Ascending aorta (tissue), 2 donors: Measurements from ENCODE around the gene RBP5. TPM values are rescaled to one million over a fixed set of nuclear protein-coding genes. Genes with fewer than 3 reads are reported as not detected.

Experiments used
- DNase-seq, 2 donors: peaks; one replicate each; pipeline ENCODE4 v3.0.0-alpha.2; 2019; ENCODE audit warnings: low spot score in 2 of 2
- H3K27ac ChIP-seq, 2 donors: fragments of 200-600 bp; sonication (generic); one replicate each; pipeline ENCODE4 v1.5.1; 2016 to 2017; ENCODE audit warnings: mild to moderate bottlenecking in 1 of 2
- H3K27me3 ChIP-seq: fragments of 200-600 bp; sonication (generic); one replicate; pipeline ENCODE4 v1.5.1; 2017
- H3K36me3 ChIP-seq, 2 donors: fragments of 200-600 bp; sonication (generic); one replicate each; pipeline ENCODE4 v1.5.1; 2016
- H3K4me1 ChIP-seq, 2 donors: fragments of 200-600 bp; sonication (generic); one replicate each; pipeline ENCODE4 v1.5.1; 2016 to 2017; ENCODE audit warnings: mild to moderate bottlenecking in 1 of 2
- H3K4me3 ChIP-seq, 2 donors: fragments of 200-600 bp; sonication (generic); one replicate each; pipeline ENCODE4 v1.5.1; 2016 to 2017; ENCODE audit warnings: mild to moderate bottlenecking in 1 of 2
- H3K9me3 ChIP-seq, 2 donors: fragments of 200-600 bp; sonication (generic); one replicate each; pipeline ENCODE4 v1.5.1; 2016
- intact Hi-C: fragments of 100-400 bp; cut with DNase I; formaldehyde crosslinking; loops from one replicate; pipeline ENCODE4 v1.15.1; 2023
- total RNA-seq: library from RNA; depleted of rRNA; stranded (reverse); fragments of >200 nt; gene quantifications from one replicate; pipeline ENCODE4 v1.1.0, GENCODE V29; 2016
- TF ChIP-seq, protein P1 (sequence below), 3 experiments: fragments of 200-600 bp in 2 of 3; fragments of 450-650 bp in 1 of 3; sonication (generic) in 2 of 3; IDR thresholded peaks; one replicate each; pipeline ENCODE4 v1.5.1; 2016 to 2019; ENCODE audit warnings: antibody characterized with exemption in 3 of 3, mild to moderate bottlenecking in 1 of 3, moderate library complexity in 1 of 3

Gene RBP5
- total RNA-seq, 1 donor from 2014 or later: 0.96 TPM

- no peak for DNase-seq
- no peaks in the 10 kb centered on the region for H3K4me1 ChIP-seq
- H3K9me3 ChIP-seq: no peaks in the 10 kb centered on the region
- TF ChIP-seq, protein P1, sequence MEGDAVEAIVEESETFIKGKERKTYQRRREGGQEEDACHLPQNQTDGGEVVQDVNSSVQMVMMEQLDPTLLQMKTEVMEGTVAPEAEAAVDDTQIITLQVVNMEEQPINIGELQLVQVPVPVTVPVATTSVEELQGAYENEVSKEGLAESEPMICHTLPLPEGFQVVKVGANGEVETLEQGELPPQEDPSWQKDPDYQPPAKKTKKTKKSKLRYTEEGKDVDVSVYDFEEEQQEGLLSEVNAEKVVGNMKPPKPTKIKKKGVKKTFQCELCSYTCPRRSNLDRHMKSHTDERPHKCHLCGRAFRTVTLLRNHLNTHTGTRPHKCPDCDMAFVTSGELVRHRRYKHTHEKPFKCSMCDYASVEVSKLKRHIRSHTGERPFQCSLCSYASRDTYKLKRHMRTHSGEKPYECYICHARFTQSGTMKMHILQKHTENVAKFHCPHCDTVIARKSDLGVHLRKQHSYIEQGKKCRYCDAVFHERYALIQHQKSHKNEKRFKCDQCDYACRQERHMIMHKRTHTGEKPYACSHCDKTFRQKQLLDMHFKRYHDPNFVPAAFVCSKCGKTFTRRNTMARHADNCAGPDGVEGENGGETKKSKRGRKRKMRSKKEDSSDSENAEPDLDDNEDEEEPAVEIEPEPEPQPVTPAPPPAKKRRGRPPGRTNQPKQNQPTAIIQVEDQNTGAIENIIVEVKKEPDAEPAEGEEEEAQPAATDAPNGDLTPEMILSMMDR (IDR thresholded peaks at IDR 0.05): peak in 2 of 3 experiments; percentile 11 to 38
- no peak overlapping the region for H3K4me3 ChIP-seq
- H3K36me3 ChIP-seq: peaks cover 3% of the 10 kb centered on the region in 2 donors
- no peaks in the 10 kb centered on the region for H3K27me3 ChIP-seq
- intact Hi-C loops: no loop called here
- H3K27ac ChIP-seq: no peak overlapping the region
Measured at GRCh38 chr12:7162691-7163114, 34.0 kb upstream of the RBP5 start.

DNA sequence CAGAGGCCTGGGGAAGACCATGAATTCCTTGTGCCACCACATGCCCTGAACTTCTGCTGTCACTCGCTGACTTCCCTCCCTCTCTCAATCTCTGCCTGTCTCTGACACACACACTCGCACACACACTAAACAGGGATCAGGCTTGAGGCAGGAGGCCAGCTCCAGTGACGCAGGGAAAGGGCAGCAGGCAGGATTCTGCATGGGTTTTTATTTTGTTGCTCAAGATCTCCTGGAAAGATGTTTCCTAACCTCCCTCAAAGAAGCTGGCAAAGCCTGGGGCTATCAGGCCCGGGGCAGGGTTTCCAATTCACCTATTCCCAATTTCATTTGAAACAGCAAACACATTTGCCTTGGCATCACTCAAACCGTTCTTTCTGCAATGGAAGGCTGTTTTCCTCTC is 33.1 kb upstream of the RBP5 start:
- TF ChIP-seq, protein P1 (IDR thresholded peaks at IDR 0.05): no peak
- no peaks in the 10 kb centered on the region for H3K9me3 ChIP-seq
- no peaks in the 10 kb centered on the region for H3K27me3 ChIP-seq
- H3K27ac ChIP-seq: no peak overlapping the region
- H3K4me3 ChIP-seq: no peak overlapping the region
- no peak for DNase-seq
- peaks cover 8 to 9% of the 10 kb centered on the region in 2 donors for H3K36me3 ChIP-seq
- no peaks in the 10 kb centered on the region for H3K4me1 ChIP-seq
- intact Hi-C loops: no loop called here

DNA sequence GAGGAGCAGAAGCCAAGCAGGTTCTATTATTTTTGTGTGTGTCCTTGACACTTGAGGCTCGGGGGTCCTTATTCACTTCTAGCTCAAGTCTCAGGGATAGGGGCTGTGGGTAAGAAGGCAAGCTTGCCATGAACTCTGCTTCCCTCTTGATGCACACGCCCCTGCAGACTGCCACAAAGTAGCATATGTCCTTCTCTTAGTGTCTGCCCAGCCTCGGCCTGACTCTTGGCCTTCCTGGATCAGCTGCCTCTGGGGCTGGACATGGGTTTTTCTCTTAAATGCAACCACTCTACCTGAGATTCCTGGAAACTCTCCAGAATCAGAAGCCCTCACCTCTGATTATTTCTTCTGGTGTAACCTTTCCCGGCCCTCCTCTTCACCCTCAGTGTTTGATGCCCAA is 32.6 kb upstream of the RBP5 start:
- no peak for DNase-seq
- Histone ChIP-seq H3K9me3 (no peaks in the 10 kb centered on the region), H3K27ac (no peak overlapping the region), H3K27me3 (no peaks in the 10 kb centered on the region), H3K4me3 (no peak overlapping the region), H3K36me3 (peaks cover 8 to 11% of the 10 kb centered on the region in 2 donors), H3K4me1 (no peaks in the 10 kb centered on the region)
- intact Hi-C loops: no loop called here
- TF ChIP-seq, protein P1 (IDR thresholded peaks at IDR 0.05): no peak

- no peaks in the 10 kb centered on the region for H3K4me1 ChIP-seq
- no peak for DNase-seq
- no peak overlapping the region for H3K4me3 ChIP-seq
- H3K36me3 ChIP-seq: peaks cover 8 to 11% of the 10 kb centered on the region in 2 donors
- intact Hi-C loops: no loop called here
- H3K27ac ChIP-seq: no peak overlapping the region
- no peaks in the 10 kb centered on the region for H3K9me3 ChIP-seq
- no peaks in the 10 kb centered on the region for H3K27me3 ChIP-seq
- TF ChIP-seq, protein P1 (IDR thresholded peaks at IDR 0.05): no peak
Measured at GRCh38 chr12:7160183-7160582, 31.5 kb upstream of the RBP5 start.

DNA sequence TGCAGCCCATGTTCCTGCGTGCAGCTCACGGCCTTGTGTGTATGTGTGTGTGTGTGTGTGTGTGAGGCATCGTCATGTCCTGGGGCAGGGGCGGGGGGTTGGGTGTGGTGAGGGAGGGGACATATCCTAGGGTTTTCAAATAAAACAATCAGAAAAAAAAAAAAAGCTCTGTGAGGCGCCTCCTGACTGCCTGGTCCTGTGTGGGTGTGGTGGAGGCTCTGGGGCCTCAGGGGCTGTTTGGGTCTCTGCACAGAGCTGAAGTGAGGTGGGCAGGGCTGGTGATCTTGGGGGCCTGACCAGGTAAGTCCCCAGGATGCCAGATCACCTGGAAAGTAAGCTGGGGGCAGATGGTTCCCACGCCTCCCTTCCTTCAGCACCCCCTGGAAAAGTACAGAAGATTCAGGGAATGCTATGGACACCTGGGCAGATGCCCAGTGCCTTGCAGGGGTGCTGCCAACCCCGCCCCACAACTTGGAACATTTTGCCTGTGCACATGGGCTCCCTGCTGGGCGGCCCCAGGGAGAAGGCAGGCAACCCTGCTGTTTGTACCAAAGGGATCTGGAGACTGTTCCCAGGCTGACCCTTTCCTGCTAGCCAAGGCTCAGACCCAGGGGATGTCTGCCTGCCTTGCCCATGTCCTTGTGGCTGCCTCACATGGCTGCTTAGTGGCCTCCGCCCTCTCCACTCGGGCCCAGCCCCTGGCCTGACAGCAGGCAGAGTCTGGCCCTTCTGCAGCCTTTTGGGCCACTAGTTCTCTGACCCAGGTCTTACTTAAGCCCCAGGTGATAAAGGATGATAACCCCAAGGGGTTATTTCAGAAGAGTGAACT is 30.3 kb upstream of the RBP5 start:
- no peaks in the 10 kb centered on the region for H3K27me3 ChIP-seq
- H3K9me3 ChIP-seq: no peaks in the 10 kb centered on the region
- no peak overlapping the region for H3K27ac ChIP-seq
- TF ChIP-seq, protein P1 (IDR thresholded peaks at IDR 0.05): no peak
- no peaks in the 10 kb centered on the region for H3K4me1 ChIP-seq
- intact Hi-C loops: no loop called here
- no peak overlapping the region for H3K4me3 ChIP-seq
- peaks cover 12 to 20% of the 10 kb centered on the region in 2 donors for H3K36me3 ChIP-seq
- DNase-seq: no peak
